LHCN-M2 (cell line): Measurements from ENCODE around the gene DOCK4. TPM values are rescaled to one million over a fixed set of nuclear protein-coding genes. Genes with fewer than 3 reads are reported as not detected.

Experiments
- DNase-seq: peaks from one replicate; pipeline ENCODE4 v3.0.0-alpha.2; 2012; ENCODE audit warnings: low read depth
- total RNA-seq: library from RNA; depleted of rRNA; stranded (reverse); fragments of >200 nt; gene quantifications from 2 replicates; pipeline ENCODE4 v1.2.3, GENCODE V29; 2014

Gene DOCK4
- total RNA-seq, 1 experiment from 2014 or later = 6.3 TPM

DNA sequence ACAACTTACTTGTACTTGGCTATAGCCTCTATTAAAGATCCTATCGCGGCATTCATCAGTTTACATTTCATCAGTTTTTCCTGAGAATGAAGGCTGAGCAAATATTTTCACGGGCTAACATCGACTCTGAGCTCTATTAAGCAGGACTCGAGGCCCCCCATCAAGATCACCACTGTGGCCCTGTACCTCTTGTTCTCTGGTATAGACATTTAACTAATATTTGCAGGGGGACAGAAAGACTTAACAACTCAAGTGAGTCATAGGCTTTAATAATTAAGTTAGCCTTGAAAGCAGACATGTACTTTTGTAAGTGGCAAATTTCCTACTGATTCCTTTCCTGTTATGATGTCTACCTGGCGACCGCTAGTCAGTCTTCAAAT lies 45.4 kb downstream of the DOCK4 start:
- no peak for DNase-seq

- peak; percentile 36 for DNase-seq
Measured at GRCh38 chr7:112160130-112160770, 45.9 kb downstream of the DOCK4 start.

DNA sequence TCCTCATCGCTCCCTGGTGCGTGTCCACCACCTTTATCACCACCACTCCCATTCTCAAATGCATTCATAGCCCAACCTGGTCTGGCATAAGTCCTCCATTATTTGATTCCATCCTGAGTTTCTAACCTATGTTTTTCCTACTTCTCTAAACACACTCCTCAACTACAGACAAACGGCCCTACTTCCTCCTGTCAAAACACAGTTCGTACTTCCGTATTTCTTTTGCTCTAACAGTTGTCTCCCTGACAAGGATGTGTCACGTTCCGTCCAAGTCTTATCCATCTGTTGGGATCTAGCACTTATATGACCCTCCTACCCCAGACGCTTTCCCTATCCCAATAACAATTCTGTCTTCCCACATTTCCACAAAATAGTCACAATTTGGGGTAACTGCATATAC lies 46.8 kb downstream of the DOCK4 start:
- no peak for DNase-seq

- DNase-seq = peak; percentile 98
Measured at GRCh38 chr7:112157072-112157471, 49.1 kb downstream of the DOCK4 start.

GRCh38 chr7:112156412-112156811 lies 49.8 kb downstream of the DOCK4 start:
- no peak for DNase-seq

DNA sequence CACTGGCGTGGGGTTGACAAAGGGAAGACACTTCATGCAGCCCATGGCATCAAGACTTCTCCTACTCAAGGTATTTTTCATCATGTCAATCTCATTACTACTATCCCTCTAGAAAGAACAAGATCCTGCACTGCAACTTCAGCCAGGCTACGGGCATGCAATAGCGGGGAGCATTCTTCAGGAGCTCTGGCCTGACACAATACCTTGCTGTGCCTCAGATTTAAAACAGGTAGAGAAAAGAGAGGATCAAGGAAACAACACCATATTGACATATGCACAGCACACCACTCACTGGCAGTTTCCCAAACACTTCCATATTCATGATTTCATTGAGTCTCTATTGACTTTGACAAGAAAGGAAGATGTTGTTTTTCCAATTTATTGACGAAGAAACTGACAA lies 51.5 kb downstream of the DOCK4 start:
- no peak for DNase-seq

DNA sequence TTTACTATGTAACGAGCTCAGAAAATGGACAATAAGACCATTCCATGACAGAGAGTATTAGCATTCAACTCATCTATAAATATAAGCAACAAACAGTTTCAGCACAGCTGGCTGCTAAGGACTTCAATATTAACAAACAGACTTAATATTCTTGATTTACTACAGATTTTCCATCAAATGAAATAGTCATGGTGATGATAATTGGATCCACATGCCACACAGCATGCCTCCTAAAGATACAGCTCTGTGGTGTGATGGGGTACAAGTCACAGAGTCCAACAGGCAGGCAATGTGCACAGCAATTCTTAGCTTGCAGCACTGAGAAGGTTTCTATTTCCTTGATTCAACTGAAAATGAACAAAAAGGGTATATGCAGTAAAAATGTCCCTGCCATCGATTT lies 54.0 kb downstream of the DOCK4 start:
- no peak for DNase-seq

DNA sequence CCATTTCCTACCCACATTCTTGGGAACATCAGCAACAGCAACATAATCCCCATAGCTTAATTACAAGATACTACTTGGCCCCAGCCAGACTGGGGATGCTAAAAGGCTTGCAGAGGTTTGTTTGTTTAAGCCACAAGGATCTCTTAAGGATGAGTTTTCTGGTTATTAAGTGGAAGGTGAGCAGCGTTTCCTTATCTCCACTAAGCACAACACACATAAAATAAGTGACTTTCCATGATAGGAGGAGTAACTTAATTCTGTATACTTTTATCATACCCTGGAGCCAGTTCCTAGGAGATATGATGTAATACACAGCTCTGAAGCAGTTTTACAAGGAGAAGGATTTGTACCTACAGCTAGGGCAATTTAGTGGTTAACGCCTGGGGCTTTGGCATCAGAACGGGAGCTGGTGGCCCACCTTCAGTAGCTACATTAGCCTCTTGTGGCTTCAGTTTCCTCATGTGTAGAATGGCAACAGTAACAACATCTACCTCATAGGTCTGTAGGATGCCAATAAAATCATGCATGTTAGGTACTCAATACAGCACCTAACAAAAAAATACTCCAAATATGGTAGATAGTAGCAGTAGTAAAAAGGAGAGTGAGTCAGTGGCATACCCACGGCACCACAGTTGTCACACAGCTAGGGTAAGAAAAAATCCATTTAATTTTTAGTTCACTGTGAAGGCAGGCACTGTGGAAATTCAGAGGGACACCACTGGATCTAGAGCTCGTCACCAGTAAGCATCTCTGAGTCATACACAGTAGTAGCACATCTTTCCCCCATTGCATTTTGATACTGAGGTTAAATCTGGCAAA lies 55.2 kb downstream of the DOCK4 start:
- DNase-seq = peak; percentile 45

GRCh38 chr7:112149734-112150133 lies 56.5 kb downstream of the DOCK4 start:
- DNase-seq = peak; percentile 51

- DNase-seq = no peak
Measured at GRCh38 chr7:112147793-112148361, 58.3 kb downstream of the DOCK4 start.

DNA sequence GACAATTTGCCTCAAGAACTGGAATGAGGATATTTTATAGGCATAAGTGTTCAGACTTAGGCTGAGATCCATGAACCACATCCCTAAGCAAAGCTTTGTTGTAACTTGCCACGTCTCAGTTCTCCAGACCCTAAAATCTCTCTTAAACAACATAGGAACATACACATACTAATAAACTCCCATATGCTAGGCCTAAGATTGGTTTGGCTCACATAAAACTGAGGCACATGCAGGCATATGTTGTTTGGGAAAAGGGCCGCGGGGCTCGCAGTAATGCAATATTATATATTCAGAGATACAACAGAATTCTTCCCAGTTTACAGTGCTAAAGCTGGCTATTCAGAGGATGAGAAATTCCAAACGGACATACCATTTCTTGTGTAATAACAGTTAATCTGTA lies 61.0 kb downstream of the DOCK4 start:
- no peak for DNase-seq

- DNase-seq = no peak
Measured at GRCh38 chr7:112144284-112145059, 61.7 kb downstream of the DOCK4 start.

- DNase-seq = peak; percentile 61
Measured at GRCh38 chr7:112143582-112143981, 62.6 kb downstream of the DOCK4 start.

- DNase-seq = no peak
Measured at GRCh38 chr7:112143136-112143535, 63.1 kb downstream of the DOCK4 start.

DNA sequence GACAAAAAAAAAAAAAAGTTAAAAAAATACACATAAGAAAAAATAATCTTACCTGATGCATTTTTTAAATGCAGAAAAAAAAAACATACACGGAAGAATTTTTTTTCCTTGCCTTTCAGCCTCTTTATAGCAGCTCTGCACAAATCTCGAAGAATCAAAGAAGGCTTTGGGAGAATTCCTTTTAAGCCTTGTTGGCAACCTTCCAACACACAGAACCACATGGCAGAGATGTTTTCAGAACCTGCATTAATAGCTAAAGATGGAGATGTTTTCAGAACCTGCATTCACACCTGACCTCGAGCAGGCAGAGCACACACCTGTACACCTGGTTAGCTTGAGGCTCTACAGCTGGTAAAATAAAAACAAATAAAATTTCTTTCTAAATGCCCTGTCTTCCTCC lies 65.6 kb downstream of the DOCK4 start:
- no peak for DNase-seq

GRCh38 chr7:112138938-112139337 lies 67.3 kb downstream of the DOCK4 start:
- DNase-seq = no peak

GRCh38 chr7:112138325-112138852 lies 67.8 kb downstream of the DOCK4 start:
- no peak for DNase-seq

- no peak for DNase-seq
Measured at GRCh38 chr7:112137141-112138101, 68.8 kb downstream of the DOCK4 start.

DNA sequence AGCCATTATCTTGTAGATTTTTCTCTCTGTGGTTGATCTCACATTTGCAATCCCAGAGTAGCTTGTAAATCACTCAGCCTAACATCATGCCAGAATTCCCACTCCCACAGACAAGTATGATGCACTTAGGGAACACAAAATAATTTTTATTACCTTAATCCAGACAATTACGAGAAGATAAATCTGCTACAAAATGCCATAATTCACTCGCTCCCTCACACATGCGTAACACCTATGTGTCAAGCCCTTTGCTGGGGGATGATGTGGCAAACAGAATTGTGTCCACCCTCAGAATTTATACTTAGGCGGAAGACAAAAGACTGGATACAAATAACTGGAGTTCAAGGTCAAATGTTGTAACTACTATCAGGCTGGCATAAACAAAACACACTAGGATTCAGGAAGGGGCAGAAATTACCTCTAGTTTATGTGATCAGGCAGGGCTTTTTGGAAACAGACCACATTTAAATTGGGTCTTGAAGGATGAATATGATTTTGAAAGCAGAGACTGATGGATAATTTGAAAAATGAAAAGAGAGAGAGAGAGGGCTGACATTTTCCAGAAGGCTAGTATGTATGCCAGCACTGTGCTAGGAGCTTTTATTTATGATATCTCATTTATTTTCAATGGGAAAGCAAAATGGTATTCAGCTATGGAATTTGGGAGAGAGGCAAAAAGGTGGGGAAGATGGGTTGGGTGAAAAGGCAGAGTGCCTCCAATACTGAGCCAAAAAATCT lies 69.8 kb downstream of the DOCK4 start:
- DNase-seq = no peak

GRCh38 chr7:112135815-112136214 lies 70.4 kb downstream of the DOCK4 start:
- no peak for DNase-seq
